Skeletal muscle cell (primary cell): ENCODE results near the gene RNF39.

Experiments
- DNase-seq: peaks from one replicate; pipeline ENCODE4 v3.0.0-alpha.2; 2010; ENCODE audit warnings: low read depth
- H3K4me3 ChIP-seq: 2 replicates; pipeline ENCODE4 v1.5.1; 2011; ENCODE audit warnings: low read depth, mild to moderate bottlenecking, control low read depth, low read length, moderate library complexity

Gene RNF39

GRCh38 chr6:30097902-30098768, 22.6 kb upstream of the RNF39 start:
- no peak overlapping the region for H3K4me3 ChIP-seq
- no peak for DNase-seq

- no peak for DNase-seq
- H3K4me3 ChIP-seq = no peak overlapping the region
These were observed 21.3 kb upstream of the RNF39 start for GRCh38 chr6:30096829-30097228.

- H3K4me3 ChIP-seq = no peak overlapping the region
- DNase-seq = no peak
These were observed 18.5 kb upstream of the RNF39 start for GRCh38 chr6:30093951-30094661.

- DNase-seq = no peak
- H3K4me3 ChIP-seq = no peak overlapping the region
These were observed 17.4 kb upstream of the RNF39 start for GRCh38 chr6:30092852-30093543.

GRCh38 chr6:30091577-30092381, 16.2 kb upstream of the RNF39 start:
- no peak overlapping the region for H3K4me3 ChIP-seq
- peak; percentile 19 for DNase-seq

GRCh38 chr6:30087876-30088275, 12.3 kb upstream of the RNF39 start:
- H3K4me3 ChIP-seq = no peak overlapping the region
- DNase-seq = no peak

GRCh38 chr6:30077218-30077617, 1.6 kb upstream of the RNF39 start:
- no peak for DNase-seq
- H3K4me3 ChIP-seq = no peak overlapping the region

GRCh38 chr6:30075790-30076732, 492 bp upstream of the RNF39 start:
- no peak for DNase-seq
- H3K4me3 ChIP-seq = no peak overlapping the region

- DNase-seq = no peak
These were observed 1.1 kb downstream of the RNF39 start for GRCh38 chr6:30074331-30075093.

GRCh38 chr6:30073489-30074235, 1.9 kb downstream of the RNF39 start:
- no peak for DNase-seq
- H3K4me3 ChIP-seq = no peak overlapping the region

More at GRCh38 chr6:30074331-30075093, 1.1 kb downstream of the RNF39 start:
- peak overlapping the region; percentile 1 for H3K4me3 ChIP-seq

GRCh38 chr6:30071858-30072257, 3.7 kb downstream of the RNF39 start:
- H3K4me3 ChIP-seq = no peak overlapping the region
- no peak for DNase-seq

- no peak for DNase-seq
- peak overlapping the region; percentile 31 for H3K4me3 ChIP-seq
These were observed 4.3 kb downstream of the RNF39 start for GRCh38 chr6:30071081-30071818.

- peak overlapping the region; percentile 62 for H3K4me3 ChIP-seq
- no peak for DNase-seq
These were observed 8.0 kb downstream of the RNF39 start for GRCh38 chr6:30067460-30068139.

- peak; percentile 97 for DNase-seq
These were observed 8.8 kb downstream of the RNF39 start, which contains the start of gene PPP1R11 for GRCh38 chr6:30066577-30067459. PPP1R11 (plus strand) TSS chr6:30067198; CDS start chr6:30067411, 213 bp downstream.

GRCh38 chr6:30066082-30066481, 9.5 kb downstream of the RNF39 start:
- no peak for DNase-seq
- H3K4me3 ChIP-seq = peak overlapping the region; percentile 62

More at GRCh38 chr6:30066577-30067459, 8.8 kb downstream of the RNF39 start, which contains the start of gene PPP1R11:
- H3K4me3 ChIP-seq = peak within 1 kb of the TSS; percentile 62
